ENCODE measurements around the gene SH2D3A.

The SH2D3A gene

DNA sequence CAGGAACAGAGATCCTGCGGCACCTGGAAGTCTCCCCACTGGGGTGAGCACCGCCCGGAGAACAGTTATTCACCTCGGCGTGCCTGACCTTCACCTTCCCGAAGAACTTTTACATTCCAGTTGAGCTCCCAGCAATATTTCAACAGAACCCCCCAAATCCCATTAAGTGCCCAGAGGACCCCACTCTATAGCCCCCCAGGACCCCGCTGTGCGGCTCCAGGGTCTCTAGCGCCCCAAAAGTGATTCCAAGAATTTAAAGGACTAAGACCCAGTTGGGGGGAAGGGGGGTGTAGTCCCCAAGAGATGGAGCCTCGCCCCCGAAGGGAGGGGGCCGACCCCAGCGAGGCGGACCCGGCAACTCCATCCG is 30.3 kb downstream of the SH2D3A start:
- DNase-seq: no peak

- peak; percentile 41 for DNase-seq
Observed at GRCh38 chr19:6736169-6736916, 30.9 kb downstream of the SH2D3A start.

DNA sequence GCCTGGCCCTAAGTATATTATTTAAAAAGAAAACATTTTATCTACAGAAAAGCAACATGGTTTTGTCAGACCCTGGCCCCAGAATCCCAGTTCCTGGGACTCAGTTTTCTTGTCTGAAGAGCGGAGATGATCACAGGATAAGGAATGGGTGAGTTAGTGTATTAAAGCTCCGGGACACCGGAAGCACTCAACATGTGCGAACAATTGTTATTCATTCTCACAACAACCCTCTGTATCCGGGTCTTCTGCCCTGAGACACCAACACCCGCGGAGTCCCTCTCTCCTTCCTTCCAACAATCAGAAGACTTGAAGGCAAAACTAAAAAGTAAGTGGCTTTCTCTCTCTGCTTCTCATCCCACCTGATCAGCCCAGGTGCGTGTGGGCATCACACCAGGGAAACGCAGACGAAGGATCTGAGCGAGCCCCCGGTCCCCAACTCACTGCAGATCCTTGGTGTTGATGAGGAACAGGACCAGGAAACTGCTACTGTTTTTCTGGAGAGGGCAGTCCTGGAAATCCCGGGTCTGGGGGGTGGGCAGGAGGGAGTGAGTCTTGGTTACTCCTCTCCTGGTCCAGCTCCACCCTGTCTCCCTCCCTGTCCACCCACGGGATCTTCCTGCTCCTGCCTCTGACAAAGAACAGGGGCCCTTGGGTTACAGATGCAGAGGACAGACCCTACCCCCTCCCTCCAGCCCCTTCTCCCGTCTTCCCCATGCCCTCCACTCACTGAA is 31.9 kb downstream of the SH2D3A start:
- no peak for DNase-seq

DNA sequence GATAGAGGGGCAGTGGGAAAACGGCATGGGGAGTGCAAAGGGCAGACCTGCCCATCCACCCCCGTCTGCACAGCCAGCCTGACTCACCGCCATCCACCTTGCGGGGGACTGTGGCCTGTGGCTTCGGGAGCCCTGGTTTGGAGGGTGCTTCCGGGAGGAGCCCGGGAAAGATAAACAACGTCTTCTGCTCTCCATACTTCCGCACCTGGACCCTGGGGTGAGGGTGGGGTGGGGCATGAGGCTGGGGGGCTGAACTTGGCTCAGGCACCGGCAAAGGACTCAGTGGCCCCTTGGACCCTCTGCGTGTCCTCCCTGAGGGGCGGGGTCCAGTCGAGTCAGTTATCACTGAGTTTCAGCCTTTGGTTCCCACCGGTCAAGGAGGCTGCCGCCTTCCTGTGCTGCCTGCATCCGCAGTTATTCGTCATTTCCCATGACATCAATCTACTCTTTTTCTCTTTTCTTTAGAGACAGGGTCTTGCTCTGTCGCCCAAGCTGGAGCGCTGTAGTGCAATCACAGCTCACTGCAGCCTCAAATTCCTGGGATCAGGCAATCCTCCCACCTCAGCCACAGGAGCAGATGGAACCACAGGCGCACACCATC is 33.0 kb downstream of the SH2D3A start:
- no peak for DNase-seq

DNA sequence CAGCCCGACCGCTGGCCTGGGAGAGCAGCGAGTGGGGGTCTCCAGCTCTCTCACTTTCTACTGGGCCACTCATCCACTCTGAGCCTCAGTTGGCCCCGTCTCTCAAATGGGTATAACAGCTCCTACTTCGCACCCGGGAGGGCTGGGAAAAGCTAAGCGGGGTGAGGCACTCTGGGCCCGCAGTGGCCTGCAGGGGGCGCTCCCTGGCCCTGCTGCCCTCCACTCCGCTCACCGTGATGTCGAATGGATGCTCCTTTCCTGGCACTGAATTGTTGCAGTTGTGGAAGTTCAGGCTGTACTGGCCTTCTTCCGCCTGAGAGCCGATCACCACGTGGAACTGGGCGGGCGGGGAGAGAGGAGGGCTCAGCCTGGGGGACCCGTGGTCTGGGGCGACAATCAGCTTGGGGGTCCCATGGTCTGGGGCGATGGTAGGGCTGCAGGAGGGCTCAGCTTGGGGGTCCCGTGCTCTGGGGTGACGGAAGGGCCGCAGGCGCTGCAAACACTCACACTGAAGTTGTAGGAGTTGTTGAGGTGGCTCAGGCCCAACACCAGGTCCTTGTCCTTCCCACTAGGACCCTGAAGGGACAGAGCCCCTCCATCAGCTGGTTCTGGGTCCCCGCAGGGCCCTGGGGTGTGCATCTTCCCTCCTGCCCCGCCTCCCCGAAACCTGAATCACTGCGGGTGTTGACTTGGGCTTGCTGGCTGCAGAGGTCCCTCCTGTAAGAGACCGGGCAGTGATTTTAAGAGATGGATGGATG is 33.7 kb downstream of the SH2D3A start:
- no peak for DNase-seq

- DNase-seq: no peak
Observed at GRCh38 chr19:6732803-6733337, 34.4 kb downstream of the SH2D3A start.

DNA sequence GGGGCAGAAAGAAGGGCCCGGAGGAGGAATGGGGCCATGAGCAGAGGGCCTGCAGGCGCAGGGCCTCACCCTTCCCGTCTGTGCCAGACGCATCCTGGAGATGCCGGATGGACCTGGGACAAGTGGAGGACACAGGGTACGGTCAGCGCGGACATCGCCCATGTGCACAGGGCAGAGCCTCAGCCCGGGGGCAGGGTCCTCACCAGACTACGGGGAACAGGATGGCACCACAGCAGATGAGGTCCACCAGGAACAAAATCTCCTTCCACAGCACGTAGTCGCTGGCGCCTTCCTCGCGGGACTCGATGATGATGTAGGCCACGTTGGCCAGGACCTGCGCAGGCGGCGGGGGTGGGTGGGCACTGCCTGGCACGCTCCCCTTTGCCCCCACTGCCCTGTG is 35.4 kb downstream of the SH2D3A start:
- DNase-seq: no peak

DNA sequence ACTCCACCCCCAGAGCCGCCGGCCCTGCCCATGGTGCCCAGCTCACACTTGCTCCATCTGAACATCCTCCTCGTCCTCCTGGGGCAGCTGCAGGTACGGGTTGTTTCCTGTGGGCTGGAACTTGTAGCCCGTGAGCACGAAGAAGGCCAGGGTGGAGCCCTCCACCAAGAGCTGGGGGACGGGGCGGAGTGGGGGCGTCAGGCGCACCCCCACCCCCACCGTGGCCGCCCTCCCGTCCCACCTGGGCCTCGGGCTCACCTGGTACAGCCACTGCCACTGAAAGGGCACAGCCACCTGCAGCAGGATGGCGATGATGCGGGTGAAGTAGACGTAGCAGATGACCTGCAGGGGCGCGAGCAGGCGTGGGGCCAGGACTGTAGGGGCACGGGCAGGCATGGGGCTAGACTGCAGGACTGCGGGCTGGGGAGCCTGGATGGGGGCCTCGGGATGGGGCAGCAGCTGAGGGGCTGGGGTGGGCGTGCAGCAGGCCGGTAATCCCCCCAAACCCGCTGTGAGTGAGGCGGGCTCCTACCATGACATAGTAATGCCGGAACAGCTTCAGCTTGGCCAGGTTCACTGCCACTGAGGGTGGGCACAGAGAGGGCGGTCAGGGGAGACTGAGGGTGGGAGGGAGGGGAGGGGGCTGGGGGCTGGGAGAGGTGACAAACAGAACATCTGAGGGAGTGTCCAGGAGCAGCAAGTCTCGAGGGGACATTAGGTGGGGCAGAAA is 36.1 kb downstream of the SH2D3A start:
- no peak for DNase-seq

DNA sequence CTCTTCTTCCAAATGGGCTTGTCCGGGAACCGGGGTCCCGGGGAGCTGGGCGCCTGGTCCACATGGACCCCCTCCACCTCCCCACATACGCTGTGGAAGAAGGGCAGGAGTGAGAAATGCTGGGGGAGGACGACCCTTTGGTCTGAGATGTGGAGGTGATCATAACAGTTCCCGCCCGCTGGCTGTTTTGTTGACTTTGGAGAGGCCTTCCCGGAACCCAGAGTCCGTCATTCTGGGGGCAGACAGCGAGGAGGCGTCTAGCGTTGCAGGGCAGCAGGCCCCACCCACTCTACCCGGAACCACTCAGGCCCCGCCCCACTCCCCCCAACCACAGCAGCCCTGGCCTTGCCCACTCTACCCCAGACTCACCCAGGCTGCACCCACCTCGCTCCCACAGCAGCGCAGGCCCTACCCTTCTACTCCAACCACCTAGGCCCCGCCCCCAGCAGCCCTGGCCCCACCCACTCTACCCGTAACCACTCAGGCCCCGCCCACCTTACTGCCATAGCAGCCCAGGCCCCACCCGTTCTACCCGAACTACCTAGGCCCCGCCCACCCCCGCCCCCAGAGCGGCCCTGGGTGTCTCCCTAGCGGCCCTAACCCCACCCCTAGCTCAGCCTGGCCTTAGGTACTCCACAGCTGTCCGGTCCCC is 37.0 kb downstream of the SH2D3A start:
- DNase-seq: no peak

GRCh38 chr19:6729573-6730152 is 37.6 kb downstream of the SH2D3A start:
- no peak for DNase-seq

GRCh38 chr19:6728346-6728745 is 38.9 kb downstream of the SH2D3A start:
- no peak for DNase-seq

DNA sequence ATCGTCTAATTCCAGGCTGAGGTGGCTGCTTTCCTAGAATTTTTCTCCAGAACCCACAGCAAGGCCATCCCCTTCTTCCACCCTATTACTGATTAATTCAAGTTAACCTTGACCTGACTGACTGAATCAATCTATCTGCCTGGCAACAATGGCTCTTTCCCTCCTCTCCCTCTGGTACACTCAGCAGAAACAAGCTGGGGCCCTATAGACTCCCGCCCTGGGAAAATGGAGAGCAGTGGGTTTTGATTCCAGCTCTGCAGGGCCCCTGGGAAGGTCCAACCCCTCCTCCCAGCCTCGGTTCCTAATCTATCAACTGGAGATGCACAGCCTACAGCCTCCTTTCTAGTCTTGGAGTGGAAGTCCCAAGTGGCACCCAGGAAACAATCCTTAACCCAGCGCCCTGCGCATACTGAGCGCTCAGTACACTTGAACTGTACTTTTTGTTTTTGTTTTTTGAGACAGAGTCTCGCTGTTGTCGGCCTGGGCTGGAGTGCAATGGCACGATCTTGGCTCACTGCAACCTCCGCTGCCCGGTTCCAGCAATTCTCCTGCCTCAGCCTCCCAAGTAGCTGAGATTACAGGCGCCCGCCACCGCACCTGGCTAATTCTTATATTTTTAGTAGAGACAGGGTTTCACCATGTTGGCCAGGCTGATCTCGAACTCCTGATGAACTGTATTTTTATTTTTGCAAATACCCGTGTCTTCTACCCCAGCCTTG is 41.6 kb downstream of the SH2D3A start:
- no peak for DNase-seq

DNA sequence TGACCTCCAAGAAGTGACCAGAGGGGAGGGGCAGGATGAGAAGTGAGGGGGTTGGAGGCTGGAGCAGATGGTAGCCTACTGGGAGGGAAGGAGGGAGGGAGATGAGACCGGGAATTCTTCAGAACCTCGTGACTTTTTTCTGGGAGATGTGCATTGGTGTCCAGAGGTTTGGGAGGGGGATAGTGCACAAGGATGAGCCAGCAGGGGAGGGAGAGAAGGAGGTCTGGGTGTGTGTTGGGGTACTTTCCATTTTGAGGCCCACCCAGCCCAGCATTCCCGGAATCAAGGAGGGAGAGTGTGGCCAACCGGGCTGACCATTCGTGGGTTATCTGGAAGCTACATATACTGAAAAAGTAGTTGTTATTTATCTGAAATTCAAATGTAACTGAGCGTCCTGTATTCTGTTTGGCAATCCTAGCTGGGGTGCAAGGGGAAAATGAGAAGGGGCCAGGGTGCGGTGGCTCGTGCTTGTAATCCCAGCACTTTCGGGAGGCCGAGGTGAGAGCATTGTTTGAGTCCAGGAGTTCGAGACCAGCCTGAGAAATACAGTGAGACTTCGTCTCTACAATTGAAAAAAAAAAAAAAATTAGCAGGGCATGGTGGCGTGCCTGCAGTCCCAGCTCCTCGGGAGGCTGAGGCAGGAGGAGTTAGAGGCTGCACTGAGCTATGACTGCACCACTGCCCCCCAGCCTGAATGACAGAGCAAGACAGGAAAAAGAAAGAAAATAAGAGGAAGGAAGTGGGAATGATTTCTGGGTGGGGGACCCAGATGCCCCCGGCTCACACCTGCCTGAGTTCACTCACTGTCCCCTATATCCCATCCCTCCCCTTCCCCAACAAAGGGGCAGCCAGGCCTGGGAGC is 42.4 kb downstream of the SH2D3A start:
- no peak for DNase-seq

- no peak for DNase-seq
Observed at GRCh38 chr19:6723738-6724137, 43.5 kb downstream of the SH2D3A start.

- no peak for DNase-seq
Observed at GRCh38 chr19:6723108-6723618, 44.1 kb downstream of the SH2D3A start.

DNA sequence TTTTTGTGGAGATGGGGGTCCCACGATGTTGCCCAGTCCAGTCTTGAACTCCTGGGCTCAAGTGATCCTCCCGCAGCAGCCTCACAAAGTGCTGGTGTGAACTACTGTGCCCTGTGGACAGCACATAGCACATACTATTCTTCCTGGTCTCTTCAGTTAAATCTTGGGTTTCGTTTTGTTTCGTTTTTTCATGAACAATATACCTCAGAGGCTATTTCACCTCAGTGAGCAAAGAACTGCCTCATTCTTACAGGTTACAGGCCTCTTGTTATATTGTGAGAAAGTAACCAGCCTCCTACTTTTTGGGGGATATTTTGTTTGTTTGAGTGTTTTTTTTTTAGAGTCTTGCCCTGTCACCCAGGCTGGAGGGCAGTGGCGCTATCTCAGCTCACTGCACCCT is 45.5 kb downstream of the SH2D3A start:
- no peak for DNase-seq

DNA sequence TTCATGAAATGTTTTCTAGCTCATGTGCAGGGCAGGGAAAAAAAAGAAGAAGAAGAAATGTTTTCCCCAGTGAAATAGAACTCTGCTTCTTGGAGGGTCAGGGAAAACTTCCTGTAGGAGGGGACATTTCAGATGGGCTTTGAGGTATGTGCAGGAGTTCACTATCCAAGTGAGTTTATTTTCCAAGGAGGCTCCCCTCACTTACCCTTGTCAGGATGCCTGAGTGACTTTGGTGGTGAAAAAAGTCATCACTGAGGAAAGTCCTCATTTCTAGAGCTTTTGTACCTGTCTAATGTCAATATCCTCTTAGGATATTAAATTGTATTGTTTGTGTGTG is 46.1 kb downstream of the SH2D3A start:
- no peak for DNase-seq

DNA sequence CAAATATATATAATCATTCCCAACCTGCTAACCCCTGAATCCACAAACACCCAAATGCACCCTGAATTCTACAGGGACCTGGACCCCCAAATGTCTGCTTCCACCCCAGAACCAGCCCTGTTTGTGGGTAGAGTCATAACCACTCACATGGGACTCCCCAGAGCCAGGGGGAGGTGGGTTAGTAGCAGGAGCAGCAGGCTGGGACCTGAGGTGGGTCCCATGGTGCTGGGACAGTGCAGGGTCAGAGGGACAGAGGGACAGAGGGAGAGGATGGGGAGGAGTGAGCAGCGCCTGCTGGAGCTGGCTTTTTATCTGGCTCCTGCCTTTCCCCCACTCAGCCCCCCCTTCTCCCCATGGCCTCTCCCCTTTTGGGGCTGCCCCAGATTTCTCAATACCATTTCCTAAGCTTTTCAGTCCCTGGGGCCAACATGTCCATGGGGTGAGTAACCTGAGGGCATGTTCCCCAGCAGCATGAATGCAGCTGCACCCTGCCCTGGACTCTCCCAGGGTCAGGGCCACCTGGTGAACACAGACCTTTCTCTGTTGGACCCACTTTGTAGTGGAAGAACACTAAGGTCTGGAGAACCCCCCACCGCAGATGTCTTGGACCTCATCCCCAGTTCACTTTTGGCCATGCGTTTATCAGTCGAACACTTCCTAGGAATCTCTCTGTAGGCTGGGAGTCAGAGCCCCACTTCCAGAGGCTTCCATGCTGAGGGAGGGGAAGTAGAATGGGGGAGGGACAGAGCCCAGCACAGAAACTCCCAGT is 46.7 kb downstream of the SH2D3A start, which contains the start of gene C3:
Gene C3 (minus strand): TSS at position 282 of the 769 bp plus-strand sequence. CDS start 61 bp downstream, at position 221.
- no peak for DNase-seq

- DNase-seq: no peak
Observed at GRCh38 chr19:6719992-6720368, 47.3 kb downstream of the SH2D3A start.
